Measurements from ENCODE around the gene IL17B.

GRCh38 chr5:149401051-149401450, 22.0 kb upstream of the IL17B start:
- TF ChIP-seq CTCF (IDR thresholded peaks at IDR 0.05; ENCODE audit: extremely low read depth in 1 of 2, insufficient read depth in 1 of 2, low read depth in 1 of 2, low read length in 2 of 2) (no peak), JUN (IDR thresholded peaks at IDR 0.05; ENCODE audit: borderline replicate concordance, insufficient read depth, insufficient read length, low read depth) (no peak), POLR2A (IDR thresholded peaks at IDR 0.05; ENCODE audit: low read depth, low read length) (no peak), GATA2 (IDR thresholded peaks at IDR 0.05; ENCODE audit: insufficient read depth, insufficient read length, low read depth, low read length) (no peak), EZH2 (IDR thresholded peaks at IDR 0.05; ENCODE audit: borderline replicate concordance, low read depth, low read length, severe bottlenecking) (no peak), POLR2AphosphoS5 (IDR thresholded peaks at IDR 0.05; ENCODE audit: insufficient read depth, low read depth, low read length) (no peak), MAX (IDR thresholded peaks at IDR 0.05; ENCODE audit: insufficient read depth, insufficient read length) (no peak), FOS (IDR thresholded peaks at IDR 0.05; ENCODE audit: borderline replicate concordance, insufficient read depth, low read length) (no peak), MYC (IDR thresholded peaks at IDR 0.05; ENCODE audit: low read depth, low read length) (no peak)

All from endothelial cell of umbilical vein (primary cell).